Measurements from ENCODE around the gene ZMYND11.
"Not testable (repeated sequence)": the region's sequence is repeated elsewhere in the genome, so short reads cannot be mapped to it uniquely, and the experiment has no call there.

Gene ZMYND11

GRCh38 chr10:287026-287709 is 151.9 kb downstream of the ZMYND11 start:
- no peak for DNase-seq

- DNase-seq, result no peak
These were observed 152.6 kb downstream of the ZMYND11 start for GRCh38 chr10:287814-288213.

GRCh38 chr10:288316-289200 is 153.3 kb downstream of the ZMYND11 start:
- no peak for DNase-seq

GRCh38 chr10:289581-289980 is 154.3 kb downstream of the ZMYND11 start:
- DNase-seq, result no peak

GRCh38 chr10:290026-290725 is 154.9 kb downstream of the ZMYND11 start:
- no peak for DNase-seq

- no peak for DNase-seq
These were observed 158.4 kb downstream of the ZMYND11 start for GRCh38 chr10:293636-294035.

- no peak for DNase-seq
These were observed 162.3 kb downstream of the ZMYND11 start for GRCh38 chr10:297567-297966.

GRCh38 chr10:298033-298432 is 162.8 kb downstream of the ZMYND11 start:
- DNase-seq, result no peak

GRCh38 chr10:299512-299911 is 164.3 kb downstream of the ZMYND11 start:
- DNase-seq, result no peak

GRCh38 chr10:299969-300368 is 164.7 kb downstream of the ZMYND11 start:
- DNase-seq, result no peak

GRCh38 chr10:300580-300979 is 165.3 kb downstream of the ZMYND11 start:
- DNase-seq, result not testable (repeated sequence)

GRCh38 chr10:301536-301935 is 166.3 kb downstream of the ZMYND11 start:
- DNase-seq, result no peak
